Subcutaneous adipose tissue (tissue), 4 donors: Measurements from ENCODE around the gene DTNB. TPM values are rescaled to one million over a fixed set of nuclear protein-coding genes. Genes with fewer than 3 reads are reported as not detected.

Source experiments
- total RNA-seq, 4 donors: library from RNA; depleted of rRNA; stranded (reverse); fragments of >200 nt; gene quantifications; one replicate each; pipeline ENCODE4 v1.1.0, GENCODE V29; 2016
- TF ChIP-seq, protein P1 (sequence below): fragments of 450-650 bp; IDR thresholded peaks from one replicate; pipeline ENCODE4 v1.5.1; 2016; ENCODE audit warnings: low read depth, mild to moderate bottlenecking, control low read depth, antibody characterized with exemption, moderate library complexity

DTNB gene
- total RNA-seq, 4 donors from 2014 or later, result 4.6 to 11.6 (median 7.3) TPM

DNA sequence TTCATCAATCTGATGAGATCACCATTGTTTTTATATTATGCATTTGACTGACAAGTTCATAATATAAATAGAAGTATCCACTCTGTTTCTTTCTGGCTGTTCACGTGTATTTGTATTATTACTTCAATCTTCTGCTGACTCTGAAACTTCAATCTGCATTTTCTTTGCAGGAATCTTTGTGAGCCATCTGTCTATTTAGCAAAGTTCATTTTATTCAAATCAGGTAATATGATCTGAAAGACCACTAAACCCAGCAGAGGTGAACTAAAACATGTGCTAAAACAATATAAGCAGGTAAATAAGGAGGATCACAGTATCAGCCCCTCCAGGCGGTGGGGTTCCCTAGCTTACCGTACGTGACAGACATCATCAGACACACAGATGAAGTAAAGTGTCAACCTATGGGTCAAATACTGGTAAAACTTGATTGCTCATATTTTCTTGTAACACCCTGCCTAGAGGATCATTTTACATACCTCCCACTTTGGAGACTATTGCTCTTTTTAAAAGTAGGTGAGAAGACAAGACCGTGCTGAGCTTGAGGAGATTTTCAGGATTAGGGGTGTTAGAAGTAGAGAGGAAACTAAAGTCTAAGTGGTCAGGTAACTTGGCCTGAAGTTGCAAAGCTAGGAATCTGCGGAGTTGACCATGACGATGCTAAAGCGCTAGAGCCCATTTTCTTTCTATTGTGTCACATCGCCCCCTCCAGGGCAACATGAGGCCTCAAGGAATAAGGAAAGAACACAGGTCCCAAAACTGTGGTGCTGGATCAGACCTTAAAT lies 9.0 kb downstream of the DTNB start:
- TF ChIP-seq, protein P1, sequence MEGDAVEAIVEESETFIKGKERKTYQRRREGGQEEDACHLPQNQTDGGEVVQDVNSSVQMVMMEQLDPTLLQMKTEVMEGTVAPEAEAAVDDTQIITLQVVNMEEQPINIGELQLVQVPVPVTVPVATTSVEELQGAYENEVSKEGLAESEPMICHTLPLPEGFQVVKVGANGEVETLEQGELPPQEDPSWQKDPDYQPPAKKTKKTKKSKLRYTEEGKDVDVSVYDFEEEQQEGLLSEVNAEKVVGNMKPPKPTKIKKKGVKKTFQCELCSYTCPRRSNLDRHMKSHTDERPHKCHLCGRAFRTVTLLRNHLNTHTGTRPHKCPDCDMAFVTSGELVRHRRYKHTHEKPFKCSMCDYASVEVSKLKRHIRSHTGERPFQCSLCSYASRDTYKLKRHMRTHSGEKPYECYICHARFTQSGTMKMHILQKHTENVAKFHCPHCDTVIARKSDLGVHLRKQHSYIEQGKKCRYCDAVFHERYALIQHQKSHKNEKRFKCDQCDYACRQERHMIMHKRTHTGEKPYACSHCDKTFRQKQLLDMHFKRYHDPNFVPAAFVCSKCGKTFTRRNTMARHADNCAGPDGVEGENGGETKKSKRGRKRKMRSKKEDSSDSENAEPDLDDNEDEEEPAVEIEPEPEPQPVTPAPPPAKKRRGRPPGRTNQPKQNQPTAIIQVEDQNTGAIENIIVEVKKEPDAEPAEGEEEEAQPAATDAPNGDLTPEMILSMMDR, result no peak

DNA sequence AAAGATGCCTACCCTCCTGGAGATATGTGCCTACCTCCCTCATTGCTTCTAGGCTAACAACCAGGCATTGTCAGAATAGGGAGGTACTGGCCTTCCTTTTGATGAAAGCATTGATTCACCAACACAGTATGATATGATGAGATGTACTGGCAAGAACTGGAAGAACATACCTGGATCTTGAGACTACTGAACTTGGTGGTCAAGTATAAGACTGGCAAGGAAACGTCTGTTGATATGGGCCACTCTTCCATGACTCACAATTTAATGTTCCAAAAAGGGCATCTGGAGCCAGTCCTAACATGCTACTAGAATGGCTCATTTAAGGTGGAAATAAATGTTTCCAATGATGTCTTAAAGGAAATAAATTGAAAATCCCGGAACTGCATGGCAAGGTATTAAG lies 18.1 kb downstream of the DTNB start:
- TF ChIP-seq, protein P1, result no peak

DNA sequence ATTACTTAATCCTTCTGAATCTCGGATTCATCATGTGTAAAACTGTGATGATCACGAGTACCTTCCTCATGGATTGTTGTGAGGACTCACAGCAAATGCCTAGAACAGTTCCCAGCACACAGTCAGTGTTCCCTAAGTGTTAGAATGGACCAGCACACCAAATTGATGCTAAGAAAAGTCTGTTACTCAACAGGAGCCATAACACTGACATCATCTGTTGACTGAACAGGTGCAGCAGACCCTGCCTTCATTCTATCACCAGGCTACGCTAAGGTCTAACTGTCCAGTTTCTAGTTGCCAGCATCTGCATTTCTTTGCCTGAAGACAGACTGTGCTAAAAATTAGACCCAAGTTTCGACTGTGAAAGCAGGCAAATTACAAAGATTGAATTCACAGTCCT lies 18.6 kb downstream of the DTNB start:
- TF ChIP-seq, protein P1, result no peak

DNA sequence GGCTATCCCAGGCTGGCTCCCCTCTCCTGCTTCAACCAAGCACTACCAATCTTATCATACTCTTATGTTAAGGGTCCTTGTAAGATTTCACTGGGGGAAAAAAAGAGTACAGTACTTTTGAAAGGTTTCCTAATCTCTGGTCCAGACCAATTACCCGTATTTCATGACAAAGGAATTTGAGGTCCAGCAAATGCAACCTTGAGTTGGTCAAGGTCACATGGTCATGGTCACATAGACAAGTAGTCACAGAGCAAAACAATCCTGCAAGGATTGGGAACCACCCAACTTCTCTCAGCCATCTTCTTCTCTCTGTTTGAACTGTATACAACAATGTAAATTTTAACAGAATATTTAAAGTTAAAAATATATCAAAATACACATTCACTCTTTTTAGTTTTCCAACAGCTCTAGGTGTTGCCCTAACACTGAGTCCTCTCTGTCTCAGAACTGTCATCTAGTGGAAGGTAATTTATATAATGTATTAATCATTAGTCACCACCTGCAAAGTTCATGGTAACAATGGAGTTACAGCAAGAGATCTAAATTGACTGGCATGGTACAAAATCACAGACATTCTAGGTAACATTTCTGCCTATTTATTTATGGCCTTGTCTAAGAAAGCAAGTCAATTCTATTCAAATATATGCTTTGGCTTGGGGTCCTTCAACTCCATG lies 21.5 kb downstream of the DTNB start:
- TF ChIP-seq, protein P1, result no peak

DNA sequence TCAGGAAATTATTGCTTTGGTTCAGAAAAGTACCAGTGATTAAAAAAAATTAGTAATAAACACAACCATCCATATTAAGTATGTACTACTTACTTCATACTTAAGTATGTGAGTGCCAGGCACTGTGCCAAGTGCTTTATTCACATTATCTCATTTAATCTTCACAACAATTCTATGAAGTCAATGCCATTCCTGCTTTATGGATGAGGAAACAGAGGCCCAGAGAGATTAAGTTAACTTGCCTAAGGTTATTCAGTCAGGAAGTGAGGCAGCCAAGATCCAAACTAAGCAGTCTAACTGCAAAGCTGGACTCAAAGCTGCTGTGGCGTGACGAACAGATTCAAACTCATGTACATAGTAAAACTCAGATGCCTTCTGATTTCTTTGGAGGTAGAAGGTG lies 22.3 kb downstream of the DTNB start:
- TF ChIP-seq, protein P1, result no peak

DNA sequence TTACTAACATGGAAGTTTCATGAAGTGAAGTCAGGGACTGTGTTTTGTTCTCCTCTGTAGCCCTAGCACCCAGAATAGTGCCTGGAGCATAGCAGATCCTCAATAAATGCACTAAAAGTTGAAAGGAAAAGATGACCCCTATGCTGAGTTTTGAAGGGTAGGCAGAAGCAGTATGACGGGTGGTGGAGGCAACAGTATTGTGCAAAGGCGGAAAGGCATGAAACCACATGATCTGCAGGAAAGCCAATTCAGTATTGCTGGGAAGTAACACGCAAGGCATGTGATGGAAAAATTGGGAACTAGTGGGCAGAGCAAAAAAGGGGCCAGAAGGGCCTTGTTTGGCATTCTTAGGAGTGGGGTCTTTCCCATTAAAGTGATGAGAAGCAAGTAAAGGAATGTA lies 23.1 kb downstream of the DTNB start:
- TF ChIP-seq, protein P1, result no peak

DNA sequence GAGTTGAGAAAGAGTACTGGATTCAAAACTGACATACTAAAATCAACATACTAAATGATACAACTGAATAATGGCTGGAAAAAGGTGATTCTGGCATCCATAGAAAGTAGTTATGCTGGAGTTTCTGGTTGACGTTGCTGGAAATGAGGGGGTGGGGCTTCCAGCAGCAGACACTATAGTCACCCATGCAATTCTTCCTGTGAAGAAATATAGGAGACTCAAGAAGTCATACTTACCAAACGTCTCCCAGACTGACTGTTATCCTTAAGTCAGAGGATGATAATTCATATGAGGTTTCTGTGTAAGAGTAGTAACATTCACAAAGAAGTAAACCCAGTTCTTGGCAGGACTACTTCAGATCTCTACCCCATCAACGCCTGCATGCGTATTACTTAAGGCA lies 23.6 kb downstream of the DTNB start:
- TF ChIP-seq, protein P1, result no peak
